ENCODE data around the gene SLC25A26. TPM values are rescaled to one million over a fixed set of nuclear protein-coding genes. Genes with fewer than 3 reads are reported as not detected.
A peak's percentile ranks its signal among the peaks of the same experiment; 100 is the strongest.

The SLC25A26 gene
- total RNA-seq, 1 donor from 2014 or later: 18.9 TPM

- no peak overlapping the region for H3K4me3 Mint-ChIP-seq (ENCODE audit: unreplicated experiment)
- H3K36me3 Mint-ChIP-seq (ENCODE audit: low read depth, unreplicated experiment): peaks cover 40% of the 10 kb centered on the region
- peaks cover 7% of the 10 kb centered on the region for H3K27me3 Mint-ChIP-seq (ENCODE audit: unreplicated experiment)
- H3K27ac Mint-ChIP-seq (ENCODE audit: unreplicated experiment): no peak overlapping the region
- no peak for DNase-seq (ENCODE audit: low spot score)
- H3K4me1 Mint-ChIP-seq (ENCODE audit: unreplicated experiment): no peaks in the 10 kb centered on the region
- H3K9me3 Mint-ChIP-seq (ENCODE audit: unreplicated experiment): no peaks in the 10 kb centered on the region
- TF ChIP-seq CTCF (IDR thresholded peaks at IDR 0.05; ENCODE audit: unreplicated experiment): no peak
Measured at GRCh38 chr3:66379565-66379964, 158.8 kb downstream of the SLC25A26 start.

GRCh38 chr3:66380200-66380932 lies 159.6 kb downstream of the SLC25A26 start:
- no peak for TF ChIP-seq CTCF (IDR thresholded peaks at IDR 0.05; ENCODE audit: unreplicated experiment)
- no peak overlapping the region for H3K4me3 Mint-ChIP-seq (ENCODE audit: unreplicated experiment)
- peaks cover 7% of the 10 kb centered on the region for H3K27me3 Mint-ChIP-seq (ENCODE audit: unreplicated experiment)
- no peaks in the 10 kb centered on the region for H3K4me1 Mint-ChIP-seq (ENCODE audit: unreplicated experiment)
- no peaks in the 10 kb centered on the region for H3K9me3 Mint-ChIP-seq (ENCODE audit: unreplicated experiment)
- no peak overlapping the region for H3K27ac Mint-ChIP-seq (ENCODE audit: unreplicated experiment)
- H3K36me3 Mint-ChIP-seq (ENCODE audit: low read depth, unreplicated experiment): peaks cover 41% of the 10 kb centered on the region
- DNase-seq (ENCODE audit: low spot score): no peak

GRCh38 chr3:66381626-66382025 lies 160.8 kb downstream of the SLC25A26 start:
- peaks cover 13% of the 10 kb centered on the region for H3K27me3 Mint-ChIP-seq (ENCODE audit: unreplicated experiment)
- H3K36me3 Mint-ChIP-seq (ENCODE audit: low read depth, unreplicated experiment): peaks cover 53% of the 10 kb centered on the region
- no peak overlapping the region for H3K4me3 Mint-ChIP-seq (ENCODE audit: unreplicated experiment)
- no peak for DNase-seq (ENCODE audit: low spot score)
- no peak overlapping the region for H3K27ac Mint-ChIP-seq (ENCODE audit: unreplicated experiment)
- H3K9me3 Mint-ChIP-seq (ENCODE audit: unreplicated experiment): no peaks in the 10 kb centered on the region
- H3K4me1 Mint-ChIP-seq (ENCODE audit: unreplicated experiment): no peaks in the 10 kb centered on the region
- TF ChIP-seq CTCF (IDR thresholded peaks at IDR 0.05; ENCODE audit: unreplicated experiment): no peak

- Mint-ChIP-seq H3K9me3 (ENCODE audit: unreplicated experiment) (no peaks in the 10 kb centered on the region), H3K4me3 (ENCODE audit: unreplicated experiment) (no peak overlapping the region), H3K27ac (ENCODE audit: unreplicated experiment) (peak overlapping the region; percentile 30), H3K27me3 (ENCODE audit: unreplicated experiment) (peaks cover 13% of the 10 kb centered on the region), H3K36me3 (ENCODE audit: low read depth, unreplicated experiment) (peaks cover 54% of the 10 kb centered on the region), H3K4me1 (ENCODE audit: unreplicated experiment) (no peaks in the 10 kb centered on the region)
- no peak for TF ChIP-seq CTCF (IDR thresholded peaks at IDR 0.05; ENCODE audit: unreplicated experiment)
- DNase-seq (ENCODE audit: low spot score): no peak
Measured at GRCh38 chr3:66382142-66382541, 161.3 kb downstream of the SLC25A26 start.

- Mint-ChIP-seq H3K27me3 (ENCODE audit: unreplicated experiment) (peaks cover 13% of the 10 kb centered on the region), H3K4me3 (ENCODE audit: unreplicated experiment) (no peak overlapping the region), H3K27ac (ENCODE audit: unreplicated experiment) (no peak overlapping the region), H3K4me1 (ENCODE audit: unreplicated experiment) (no peaks in the 10 kb centered on the region), H3K9me3 (ENCODE audit: unreplicated experiment) (no peaks in the 10 kb centered on the region), H3K36me3 (ENCODE audit: low read depth, unreplicated experiment) (peaks cover 52% of the 10 kb centered on the region)
- DNase-seq (ENCODE audit: low spot score): no peak
- TF ChIP-seq CTCF (IDR thresholded peaks at IDR 0.05; ENCODE audit: unreplicated experiment): no peak
Measured at GRCh38 chr3:66383023-66383422, 162.2 kb downstream of the SLC25A26 start.

Measured in endothelial cell (in vitro differentiated cells).